Left lung (tissue), 10 donors: ENCODE results near the gene AK8. TPM values are rescaled to one million over a fixed set of nuclear protein-coding genes. Genes with fewer than 3 reads are reported as not detected.
A peak's percentile ranks its signal among the peaks of the same experiment; 100 is the strongest.

Experiments used
- ATAC-seq: fragments of 200-7000 bp; cut with Tn5 transposase; one replicate; pipeline ENCODE4 v1.9.1; 2020; ENCODE audit warnings: moderate library complexity
- DNase-seq, 4 donors: peaks; one replicate each; pipeline ENCODE4 v3.0.0-alpha.2; 2013 to 2020
- H3K27ac ChIP-seq, 2 donors: fragments of 200-600 bp; sonication (generic) in 1 of 2; one replicate each; pipeline versions ENCODE4 v1.5.0 to v1.8.0; 2020 to 2021
- H3K27me3 ChIP-seq, 2 donors: fragments of 200-600 bp; sonication (generic) in 1 of 2; one replicate each; pipeline versions ENCODE4 v1.5.0 to v1.8.0; 2020 to 2021
- H3K36me3 ChIP-seq, 2 donors: fragments of 200-600 bp; sonication (generic) in 1 of 2; one replicate each; pipeline versions ENCODE4 v1.5.0 to v1.8.0; 2020 to 2021
- H3K4me1 ChIP-seq, 2 donors: fragments of 200-600 bp; one replicate each; pipeline ENCODE4 v1.8.0; 2021
- H3K4me3 ChIP-seq, 2 donors: fragments of 200-600 bp; sonication (generic) in 1 of 2; one replicate each; pipeline versions ENCODE4 v1.5.0 to v1.8.0; 2020 to 2021; ENCODE audit warnings: mild to moderate bottlenecking in 1 of 2
- H3K9me3 ChIP-seq, 2 donors: fragments of 200-600 bp; sonication (generic) in 1 of 2; one replicate each; pipeline versions ENCODE4 v1.5.0 to v1.8.0; 2020 to 2021
- intact Hi-C, 2 donors: fragments of 100-400 bp; cut with DNase I; formaldehyde crosslinking; loops; one replicate each; pipeline versions ENCODE4 v1.11.2 to v1.14.2; 2022
- polyA plus RNA-seq, 6 donors: library from polyadenylated mRNA; unstranded; fragments of 120-200 nt; gene quantifications; one replicate each; pipeline ENCODE4 v1.2.1, GENCODE V29; 2013; ENCODE audit not compliant: insufficient read length in 6 of 6
- total RNA-seq, 2 donors: library from RNA; stranded (reverse); fragmentation: NEBNext Ultra II Directional; extraction: Animal tissue kit (Norgen Biotek cat#: 25700); gene quantifications; one replicate each; pipeline ENCODE4 v1.2.1, GENCODE V29; 2021
- TF ChIP-seq, protein P1 (sequence below), 2 donors: fragments of 200-600 bp; sonication (generic) in 1 of 2; IDR thresholded peaks; one replicate each; pipeline versions ENCODE4 v1.5.0 to v1.8.0; 2021; ENCODE audit warnings: antibody characterized with exemption in 2 of 2
- donor health status: DM: no; HTN: yes; CAD: no.
- donor health status: DM: no; HTN: no; CAD: no.

Gene AK8
- total and polyA plus RNA-seq, 8 donors = 0.55 to 3.6 (median 2.4) TPM

DNA sequence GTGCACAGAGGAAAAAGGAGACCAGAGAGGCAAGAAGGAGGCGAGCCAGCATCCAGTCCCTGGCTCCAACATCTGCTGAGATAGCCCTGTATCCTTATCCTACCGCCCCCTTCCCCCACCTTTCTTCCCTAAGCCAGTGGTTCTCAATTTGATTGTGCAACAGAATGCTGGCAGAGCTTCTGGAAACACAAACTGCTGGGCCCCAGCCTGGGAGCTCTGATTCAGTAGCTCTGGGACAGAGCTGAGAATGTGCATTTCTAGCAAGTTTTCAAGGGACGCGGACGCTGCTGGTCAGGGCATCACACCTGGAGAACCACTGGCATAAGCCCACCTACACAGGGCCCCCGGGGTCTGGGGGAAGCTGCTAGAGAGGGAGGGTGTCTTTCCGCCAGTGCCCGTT is 21.1 kb downstream of the AK8 start:
- Histone ChIP-seq H3K27me3 (peaks cover 0 to 11% of the 10 kb centered on the region in 2 donors), H3K36me3 (no peaks in the 10 kb centered on the region), H3K4me1 (no peaks in the 10 kb centered on the region), H3K27ac (peak overlapping the region in 1 of 2 donors; percentile 59), H3K4me3 (no peak overlapping the region), H3K9me3 (no peaks in the 10 kb centered on the region)
- peak; percentile 75 for ATAC-seq
- intact Hi-C loops = no loop called here
- DNase-seq = peak; percentile 35 to 93 (median 68)
- TF ChIP-seq, protein P1, sequence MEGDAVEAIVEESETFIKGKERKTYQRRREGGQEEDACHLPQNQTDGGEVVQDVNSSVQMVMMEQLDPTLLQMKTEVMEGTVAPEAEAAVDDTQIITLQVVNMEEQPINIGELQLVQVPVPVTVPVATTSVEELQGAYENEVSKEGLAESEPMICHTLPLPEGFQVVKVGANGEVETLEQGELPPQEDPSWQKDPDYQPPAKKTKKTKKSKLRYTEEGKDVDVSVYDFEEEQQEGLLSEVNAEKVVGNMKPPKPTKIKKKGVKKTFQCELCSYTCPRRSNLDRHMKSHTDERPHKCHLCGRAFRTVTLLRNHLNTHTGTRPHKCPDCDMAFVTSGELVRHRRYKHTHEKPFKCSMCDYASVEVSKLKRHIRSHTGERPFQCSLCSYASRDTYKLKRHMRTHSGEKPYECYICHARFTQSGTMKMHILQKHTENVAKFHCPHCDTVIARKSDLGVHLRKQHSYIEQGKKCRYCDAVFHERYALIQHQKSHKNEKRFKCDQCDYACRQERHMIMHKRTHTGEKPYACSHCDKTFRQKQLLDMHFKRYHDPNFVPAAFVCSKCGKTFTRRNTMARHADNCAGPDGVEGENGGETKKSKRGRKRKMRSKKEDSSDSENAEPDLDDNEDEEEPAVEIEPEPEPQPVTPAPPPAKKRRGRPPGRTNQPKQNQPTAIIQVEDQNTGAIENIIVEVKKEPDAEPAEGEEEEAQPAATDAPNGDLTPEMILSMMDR (IDR thresholded peaks at IDR 0.05) = no peak

DNA sequence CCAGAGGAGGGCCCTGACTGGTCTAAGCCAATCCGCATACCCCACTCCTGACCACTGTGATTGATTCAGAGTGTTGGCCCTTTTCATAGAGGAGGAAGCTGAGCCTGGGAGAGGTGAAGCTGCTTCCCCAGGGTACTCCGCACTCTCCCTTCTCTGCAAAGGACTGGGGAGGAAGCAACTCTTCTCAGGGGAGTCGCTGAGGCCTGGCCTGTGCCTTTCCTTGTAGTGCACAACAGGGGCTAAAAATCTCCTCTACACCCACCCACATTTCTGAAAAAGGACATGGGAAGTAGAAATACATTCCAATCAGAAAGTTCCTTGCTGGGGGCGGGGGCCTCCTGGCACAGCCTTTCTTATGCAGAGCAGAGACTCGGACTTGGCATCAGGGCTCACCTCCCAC is 22.2 kb downstream of the AK8 start:
- Histone ChIP-seq H3K36me3 (no peaks in the 10 kb centered on the region), H3K27ac (no peak overlapping the region), H3K4me1 (no peaks in the 10 kb centered on the region), H3K27me3 (peaks cover 0 to 11% of the 10 kb centered on the region in 2 donors), H3K4me3 (no peak overlapping the region), H3K9me3 (no peaks in the 10 kb centered on the region)
- ATAC-seq (no peak), DNase-seq (peak in 1 of 4 donors; percentile 34)
- TF ChIP-seq, protein P1 (IDR thresholded peaks at IDR 0.05) = no peak
- intact Hi-C loops = no loop called here

DNA sequence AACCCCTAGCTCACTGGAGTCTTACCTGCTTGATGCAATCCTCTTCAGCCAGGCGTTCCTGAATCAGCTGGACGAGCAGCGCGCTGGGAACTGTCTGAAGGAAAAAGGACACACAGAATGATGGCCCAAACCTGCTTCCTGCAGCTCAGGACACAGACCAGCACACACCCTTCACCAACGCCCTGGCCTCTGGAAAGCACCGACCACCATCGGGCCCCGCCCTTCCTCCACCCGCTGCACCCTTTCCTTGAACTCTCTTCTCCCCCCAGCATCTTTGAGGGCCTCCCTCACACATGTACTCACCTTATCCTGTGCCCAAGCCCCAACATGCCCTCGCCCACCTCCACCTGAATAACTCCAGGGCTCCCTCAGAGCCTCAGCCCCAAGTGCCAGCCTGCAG is 23.3 kb downstream of the AK8 start:
- Histone ChIP-seq H3K4me1 (no peaks in the 10 kb centered on the region), H3K27ac (no peak overlapping the region), H3K36me3 (no peaks in the 10 kb centered on the region), H3K27me3 (peaks cover 0 to 11% of the 10 kb centered on the region in 2 donors), H3K4me3 (no peak overlapping the region), H3K9me3 (no peaks in the 10 kb centered on the region)
- intact Hi-C loops = no loop called here
- ATAC-seq = no peak
- DNase-seq = peak in 1 of 4 donors; percentile 44
- TF ChIP-seq, protein P1 (IDR thresholded peaks at IDR 0.05) = no peak

DNA sequence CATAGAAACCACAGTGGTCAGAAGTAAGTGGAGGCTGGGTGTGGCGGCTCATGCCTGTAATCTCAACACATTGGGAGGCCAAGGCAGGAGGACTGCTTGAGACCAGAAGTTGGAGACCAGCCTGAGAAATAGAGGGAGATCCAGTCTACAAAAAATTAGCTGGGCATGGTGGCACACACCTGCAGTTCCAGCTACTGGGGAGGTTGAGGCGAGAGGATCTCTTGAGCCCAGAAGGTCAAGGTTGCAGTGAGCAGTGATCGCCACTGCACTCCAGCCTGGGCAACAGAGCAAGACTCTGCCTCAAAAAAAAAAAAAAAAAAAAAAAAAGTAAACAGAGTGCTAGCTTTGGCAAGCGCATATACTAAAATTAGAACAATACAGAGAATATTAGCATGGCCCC is 24.6 kb downstream of the AK8 start:
- TF ChIP-seq, protein P1 (IDR thresholded peaks at IDR 0.05) = no peak
- no peaks in the 10 kb centered on the region for H3K9me3 ChIP-seq
- intact Hi-C loops = no loop called here
- ATAC-seq (no peak), DNase-seq (peak in 1 of 4 donors; percentile 6)
- no peak overlapping the region for H3K4me3 ChIP-seq
- no peaks in the 10 kb centered on the region for H3K36me3 ChIP-seq
- H3K4me1 ChIP-seq = no peaks in the 10 kb centered on the region
- H3K27me3 ChIP-seq = peaks cover 0 to 9% of the 10 kb centered on the region in 2 donors
- H3K27ac ChIP-seq = no peak overlapping the region

DNA sequence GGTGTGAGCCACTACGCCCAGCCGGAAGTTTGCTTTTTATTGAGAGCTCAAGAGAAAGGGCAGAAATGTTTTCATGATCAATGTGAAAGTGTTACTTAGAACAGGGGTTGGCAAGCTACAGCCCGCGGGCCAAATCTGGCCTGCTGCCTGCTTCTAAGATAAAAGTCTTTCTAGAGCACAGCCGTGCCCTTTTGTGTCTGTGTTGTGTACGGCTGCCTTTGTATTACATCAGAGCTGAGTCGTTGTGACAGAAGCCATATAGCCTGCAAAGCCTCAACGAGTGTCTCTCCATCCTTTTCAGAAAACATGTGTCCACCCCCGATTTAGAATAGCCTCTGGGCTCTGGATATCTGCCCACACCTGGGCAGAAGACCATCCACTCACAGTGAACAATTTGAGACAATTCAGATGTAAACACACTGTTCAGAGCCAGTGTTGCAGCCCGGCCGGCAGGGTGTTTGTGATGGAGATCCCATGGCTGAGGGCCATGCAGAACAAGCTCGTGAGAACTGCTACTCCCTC is 28.8 kb downstream of the AK8 start:
- H3K27ac ChIP-seq = no peak overlapping the region
- no peaks in the 10 kb centered on the region for H3K36me3 ChIP-seq
- H3K4me1 ChIP-seq = no peaks in the 10 kb centered on the region
- intact Hi-C loops = no loop called here
- TF ChIP-seq, protein P1 (IDR thresholded peaks at IDR 0.05) = no peak
- no peaks in the 10 kb centered on the region for H3K27me3 ChIP-seq
- ATAC-seq = peak; percentile 29
- no peaks in the 10 kb centered on the region for H3K9me3 ChIP-seq
- peak in 2 of 4 donors; percentile 33 to 52 for DNase-seq
- H3K4me3 ChIP-seq = no peak overlapping the region
